NCI-H82 (cell line): ENCODE results near the gene VSTM5.
"Not testable (repeated sequence)": the region's sequence is repeated elsewhere in the genome, so short reads cannot be mapped to it uniquely, and the experiment has no call there.

Experiments used
- DNase-seq: peaks from one replicate; lab custom pipeline; 2025; lab: John Stamatoyannopoulos, UW

Gene VSTM5

GRCh38 chr11:93796441-93797231, 53.8 kb downstream of the VSTM5 start:
- DNase-seq = no peak

- no peak for DNase-seq
Measured at GRCh38 chr11:93791493-93791892, 58.9 kb downstream of the VSTM5 start.

- DNase-seq = peak; percentile 31
Measured at GRCh38 chr11:93784935-93785360, 65.5 kb downstream of the VSTM5 start.

GRCh38 chr11:93784145-93784934, 66.1 kb downstream of the VSTM5 start, which contains the start of gene MED17:
MED17 (plus strand) TSS chr11:93784282; CDS start chr11:93784514, 232 bp downstream.
- peak; percentile 96 for DNase-seq

GRCh38 chr11:93783765-93784144, 66.7 kb downstream of the VSTM5 start:
- no peak for DNase-seq

GRCh38 chr11:93783362-93783761, 67.1 kb downstream of the VSTM5 start:
- DNase-seq = no peak

GRCh38 chr11:93775289-93775688, 75.1 kb downstream of the VSTM5 start:
- peak; percentile 48 for DNase-seq

GRCh38 chr11:93774560-93774959, 75.9 kb downstream of the VSTM5 start:
- not testable (repeated sequence) for DNase-seq

- no peak for DNase-seq
Measured at GRCh38 chr11:93773601-93774200, 76.7 kb downstream of the VSTM5 start.

GRCh38 chr11:93773045-93773477, 77.4 kb downstream of the VSTM5 start:
- DNase-seq = no peak

GRCh38 chr11:93772123-93772522, 78.3 kb downstream of the VSTM5 start:
- no peak for DNase-seq

GRCh38 chr11:93770160-93770559, 80.3 kb downstream of the VSTM5 start:
- DNase-seq = no peak
